Measurements from ENCODE around the gene REEP5. TPM values are rescaled to one million over a fixed set of nuclear protein-coding genes. Genes with fewer than 3 reads are reported as not detected.
A peak's percentile ranks its signal among the peaks of the same experiment; 100 is the strongest.
"Not testable (repeated sequence)": the region's sequence is repeated elsewhere in the genome, so short reads cannot be mapped to it uniquely, and the experiment has no call there.

REEP5 gene
- total RNA-seq, 1 donor from 2014 or later, result 36.8 TPM

DNA sequence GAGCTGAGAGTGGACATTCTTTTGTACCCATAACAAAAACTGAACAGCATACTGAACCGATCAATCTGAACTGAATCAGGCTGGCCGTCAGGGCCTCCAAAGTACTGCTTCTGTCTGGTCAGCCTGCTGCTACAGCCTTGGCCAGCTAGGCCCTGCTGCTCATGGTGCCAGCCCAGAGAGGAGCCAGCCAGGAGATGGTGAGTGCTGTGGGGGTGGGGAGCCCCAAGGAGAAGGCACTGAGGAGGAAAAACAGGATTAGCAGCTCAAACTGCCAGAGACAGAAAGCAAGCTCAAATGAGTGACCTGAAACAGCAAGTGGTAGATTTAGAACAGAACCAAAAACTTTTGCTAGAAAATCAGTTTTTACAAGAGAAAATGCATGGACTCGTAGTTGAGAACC is 37.0 kb downstream of the REEP5 start:
- no peak for DNase-seq

DNA sequence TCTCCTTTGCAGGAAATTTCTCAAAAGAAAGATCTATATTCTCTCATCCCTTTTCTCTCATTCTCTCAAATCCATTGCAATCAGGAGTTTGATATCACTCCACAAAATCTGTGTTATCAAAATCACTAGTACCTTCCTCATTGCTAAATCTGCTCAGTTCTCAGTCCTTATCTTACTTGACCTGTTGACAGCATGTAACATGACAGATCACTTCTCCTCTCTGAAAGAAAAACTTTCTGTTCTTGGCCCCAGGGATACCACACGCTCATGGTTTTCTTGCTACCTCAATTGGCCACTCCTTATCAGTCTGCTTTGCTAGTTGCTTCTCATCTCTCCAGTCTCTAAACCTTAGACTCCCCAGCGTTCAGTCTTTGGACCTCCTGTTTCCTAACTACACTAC is 38.8 kb downstream of the REEP5 start:
- DNase-seq, result no peak

DNA sequence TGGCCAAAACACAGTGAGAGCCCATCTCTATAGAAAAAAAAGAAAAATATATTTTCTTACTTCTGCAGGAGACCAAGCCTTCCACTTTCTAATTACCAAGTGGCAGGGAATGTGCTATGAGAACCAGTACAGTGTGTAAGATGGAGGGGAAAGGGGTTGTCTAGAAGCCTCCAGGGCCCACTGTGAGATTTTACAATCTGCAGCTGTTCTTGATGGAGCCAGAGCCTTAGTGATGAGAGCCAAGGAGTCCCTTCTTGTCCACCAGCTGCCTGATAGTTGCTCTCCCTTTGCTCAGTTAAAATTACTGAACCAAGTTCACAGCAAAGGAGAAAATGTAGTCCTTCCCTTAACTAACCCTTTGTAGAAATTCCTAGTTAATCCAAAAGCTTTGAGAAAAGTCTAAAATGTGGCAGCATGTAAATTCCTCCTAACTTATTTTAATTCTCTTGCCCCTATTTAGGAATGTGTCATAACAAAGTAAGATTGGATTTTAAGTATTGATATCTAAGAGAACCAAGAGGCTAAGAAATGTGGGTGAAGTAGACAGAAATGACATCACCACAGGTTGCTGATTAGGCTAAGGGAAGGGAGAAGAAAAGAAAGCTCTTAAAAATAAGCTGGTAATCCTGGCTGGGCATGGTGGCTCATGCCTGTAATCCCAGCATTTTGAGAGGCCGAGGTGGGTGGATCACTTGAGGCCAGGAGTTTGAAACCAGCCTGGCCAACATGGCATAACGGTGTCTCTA is 41.6 kb downstream of the REEP5 start:
- DNase-seq, result no peak

DNA sequence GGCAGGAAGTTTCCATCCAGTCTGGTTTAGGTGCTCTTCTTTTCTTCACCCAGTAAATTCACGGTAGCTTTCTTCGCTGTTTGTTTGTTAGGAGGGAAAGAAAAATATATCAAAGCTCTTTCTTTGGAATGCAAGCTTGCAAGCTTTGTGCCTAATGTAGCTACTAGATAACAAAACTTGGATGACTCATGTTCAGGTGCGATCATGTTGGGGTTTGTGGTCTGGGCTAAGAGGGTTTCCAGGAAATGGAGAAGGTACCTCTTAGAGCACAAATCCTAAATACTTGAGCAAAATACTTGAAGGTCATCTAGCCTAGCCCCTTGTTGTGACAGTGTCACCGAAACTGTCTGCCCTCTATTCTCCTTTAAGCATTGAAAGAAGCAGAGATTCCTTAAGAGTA is 43.3 kb downstream of the REEP5 start:
- no peak for DNase-seq

DNA sequence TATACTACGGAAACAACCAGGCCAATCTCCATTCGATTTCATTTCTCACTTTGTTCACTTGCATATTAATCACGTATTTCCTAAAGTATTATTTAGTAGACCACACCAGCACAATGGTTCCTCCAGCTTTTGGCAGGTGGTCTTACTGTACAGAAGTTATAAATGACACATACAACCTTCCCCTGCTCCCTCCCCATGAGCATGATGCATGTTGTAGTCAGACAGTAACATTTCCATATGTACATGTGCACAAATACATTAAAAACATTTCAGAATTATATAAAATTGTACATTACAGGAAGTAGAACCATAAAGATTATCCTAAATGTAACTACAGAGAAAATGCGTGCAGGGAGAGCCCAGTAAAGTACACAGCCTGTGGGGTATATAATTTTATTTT is 43.9 kb downstream of the REEP5 start:
- DNase-seq, result no peak

DNA sequence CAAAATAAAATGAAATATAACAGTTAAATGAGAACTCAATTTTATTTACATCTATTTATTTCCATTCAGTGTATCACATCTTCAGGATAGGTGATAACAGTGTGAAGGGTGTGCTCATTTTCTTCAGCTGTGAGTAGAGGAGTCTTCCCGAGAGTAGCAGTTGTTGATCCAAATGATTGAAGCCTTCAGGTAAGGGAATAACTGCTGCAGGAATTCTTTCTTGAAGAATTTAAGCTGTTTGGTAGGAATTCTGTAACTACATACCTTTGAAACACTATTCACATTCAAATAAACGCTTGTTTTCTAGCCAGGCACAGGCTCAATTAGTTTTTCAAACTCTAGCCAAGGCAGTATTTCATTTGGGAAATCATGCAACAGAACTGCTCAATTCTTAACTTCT is 45.7 kb downstream of the REEP5 start:
- DNase-seq, result no peak

DNA sequence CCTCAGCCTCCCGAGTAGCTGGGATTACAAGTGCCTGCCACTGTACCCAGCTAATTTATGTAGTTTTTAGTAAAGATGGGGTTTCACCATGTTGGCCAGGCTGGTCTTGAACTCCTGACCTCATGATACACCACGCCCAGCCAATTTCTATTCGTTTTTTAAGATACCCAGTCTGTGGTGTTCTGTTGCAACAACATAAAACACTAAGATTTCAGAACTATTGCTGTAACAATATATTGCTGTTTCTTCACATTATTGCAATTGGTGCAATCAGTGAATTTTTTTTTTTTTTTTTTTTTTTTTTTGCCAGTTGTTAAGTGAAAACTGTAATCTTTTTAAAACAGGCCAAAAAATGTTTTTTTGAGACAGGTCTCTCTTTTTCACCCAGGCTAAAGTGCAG is 51.1 kb downstream of the REEP5 start:
- DNase-seq, result no peak

DNA sequence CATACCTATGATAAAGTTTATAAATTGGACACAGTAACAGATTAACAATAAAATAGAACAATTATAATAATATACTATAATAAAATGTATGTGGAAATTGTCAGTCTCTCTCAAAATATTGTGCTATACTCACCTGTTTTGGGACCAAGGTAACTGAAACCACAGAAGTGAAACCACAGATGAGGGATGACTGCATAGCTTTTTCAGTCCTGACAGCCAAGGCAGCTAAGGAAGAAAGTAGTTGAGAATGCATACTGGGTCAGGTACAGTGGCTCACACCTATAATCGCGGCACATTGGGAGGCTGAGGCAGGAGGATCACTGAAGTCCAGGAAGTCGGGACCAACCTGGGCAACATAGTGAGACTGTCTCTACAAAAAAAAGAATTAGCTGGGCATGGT is 52.1 kb downstream of the REEP5 start:
- DNase-seq, result no peak

DNA sequence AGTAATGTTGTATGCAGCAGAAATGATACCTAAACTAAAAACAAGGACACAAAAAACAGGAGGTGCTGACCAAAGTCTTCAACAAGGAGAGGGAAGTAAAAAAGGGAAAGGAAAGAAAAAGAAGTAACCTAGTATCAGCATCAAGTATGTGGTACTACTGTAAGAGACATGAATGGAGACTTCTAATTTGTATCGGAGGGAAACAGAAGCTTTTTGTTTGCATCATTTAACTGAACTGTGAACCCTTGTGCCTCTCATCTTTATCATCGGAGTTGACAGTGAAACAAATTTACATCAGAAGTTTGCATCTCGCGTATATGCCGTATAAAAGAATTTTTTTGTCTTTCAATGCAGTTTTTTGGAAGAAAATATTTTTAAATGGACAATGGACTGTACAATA is 54.6 kb downstream of the REEP5 start:
- no peak for DNase-seq

DNA sequence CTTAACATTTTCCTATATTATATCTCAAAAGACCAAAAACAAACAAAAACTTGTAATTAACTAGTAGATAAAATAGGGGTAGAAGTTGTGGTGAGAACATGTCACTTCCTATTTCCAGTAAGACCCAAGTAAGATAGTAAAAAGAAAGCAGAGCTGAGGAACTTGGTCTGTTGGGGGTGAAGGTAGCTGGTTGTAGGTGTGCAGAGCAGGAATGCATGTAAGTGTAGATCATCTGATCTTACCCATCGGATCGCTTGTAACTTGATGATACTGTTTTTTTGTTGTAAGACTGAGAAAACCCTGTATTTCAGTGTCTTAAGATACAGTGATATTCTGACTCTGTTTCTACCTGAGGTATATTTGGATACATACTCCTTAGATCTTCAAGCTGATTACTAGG is 55.3 kb downstream of the REEP5 start:
- no peak for DNase-seq

DNA sequence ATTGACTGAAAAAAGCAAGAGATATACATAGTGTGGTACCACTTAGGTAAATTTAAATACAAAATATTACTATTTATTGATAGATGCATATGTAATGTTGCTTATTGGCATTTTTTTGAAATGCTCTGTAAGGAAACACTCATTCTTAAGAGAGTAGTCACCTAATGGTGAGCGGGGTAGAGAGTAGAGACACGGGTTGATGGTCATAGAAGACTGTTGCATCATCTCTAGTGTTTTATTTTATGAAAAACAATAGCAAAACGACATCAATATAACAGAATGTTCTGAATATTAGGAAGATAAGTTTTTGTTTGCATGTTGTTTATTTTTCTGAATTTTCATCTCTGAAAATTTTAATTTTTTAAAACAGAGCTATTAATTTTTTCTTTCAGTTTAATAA is 56.9 kb downstream of the REEP5 start:
- no peak for DNase-seq

DNA sequence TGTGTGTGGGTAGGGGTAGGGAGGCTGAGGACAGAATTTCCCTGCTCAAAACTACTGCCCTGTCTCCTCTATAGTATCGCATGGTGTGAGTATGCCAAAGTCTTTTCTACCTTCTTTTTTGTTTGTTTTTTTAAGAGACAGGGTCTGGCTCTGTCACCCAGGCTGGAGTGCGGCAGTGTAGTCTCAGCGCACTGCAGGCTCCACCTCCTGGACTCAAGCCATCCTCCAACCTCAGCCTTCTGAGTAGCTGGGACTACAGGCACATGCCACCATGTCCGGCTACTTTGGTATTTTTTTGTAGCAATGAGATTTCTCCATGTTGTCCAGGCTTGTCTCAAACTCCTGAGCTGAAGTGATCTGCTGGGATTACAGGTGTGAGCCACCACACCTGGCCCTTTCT is 58.5 kb downstream of the REEP5 start:
- no peak for DNase-seq

DNA sequence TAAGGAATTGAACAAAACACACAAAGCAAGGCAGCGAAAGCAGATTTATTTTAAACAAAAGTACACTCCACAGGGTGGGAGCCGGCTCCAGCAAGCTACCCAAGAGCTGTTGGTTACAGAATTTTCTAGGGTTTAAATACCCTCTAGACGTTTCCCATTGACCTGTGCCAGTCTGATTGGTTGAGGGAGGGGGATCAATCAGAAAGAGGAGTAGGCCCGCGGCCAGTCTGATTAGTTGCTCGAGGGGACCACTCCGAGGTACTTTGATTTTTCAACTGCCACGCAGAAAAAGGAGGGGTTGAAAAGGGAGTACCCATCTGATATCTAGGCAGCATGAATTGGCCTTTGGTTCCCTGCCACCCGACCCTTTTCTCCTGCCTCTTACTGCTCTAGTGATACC is 59.9 kb downstream of the REEP5 start:
- no peak for DNase-seq

DNA sequence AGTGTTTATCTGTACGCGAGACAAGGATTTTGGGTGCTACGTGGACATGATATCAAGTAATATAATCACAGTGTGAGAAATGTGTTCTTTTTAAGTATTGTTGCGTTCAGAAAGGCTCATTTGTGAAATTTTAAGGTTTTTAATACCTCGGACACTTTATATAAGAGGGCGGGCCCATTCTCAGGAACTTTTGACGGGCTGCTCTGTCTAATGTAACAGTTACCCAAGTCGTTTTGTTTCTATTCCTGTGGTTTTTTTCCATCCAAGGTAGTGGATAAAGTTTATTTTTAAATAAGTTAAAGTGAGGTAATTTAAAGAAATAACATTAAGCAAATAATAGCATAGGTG is 60.4 kb downstream of the REEP5 start:
- DNase-seq, result no peak

DNA sequence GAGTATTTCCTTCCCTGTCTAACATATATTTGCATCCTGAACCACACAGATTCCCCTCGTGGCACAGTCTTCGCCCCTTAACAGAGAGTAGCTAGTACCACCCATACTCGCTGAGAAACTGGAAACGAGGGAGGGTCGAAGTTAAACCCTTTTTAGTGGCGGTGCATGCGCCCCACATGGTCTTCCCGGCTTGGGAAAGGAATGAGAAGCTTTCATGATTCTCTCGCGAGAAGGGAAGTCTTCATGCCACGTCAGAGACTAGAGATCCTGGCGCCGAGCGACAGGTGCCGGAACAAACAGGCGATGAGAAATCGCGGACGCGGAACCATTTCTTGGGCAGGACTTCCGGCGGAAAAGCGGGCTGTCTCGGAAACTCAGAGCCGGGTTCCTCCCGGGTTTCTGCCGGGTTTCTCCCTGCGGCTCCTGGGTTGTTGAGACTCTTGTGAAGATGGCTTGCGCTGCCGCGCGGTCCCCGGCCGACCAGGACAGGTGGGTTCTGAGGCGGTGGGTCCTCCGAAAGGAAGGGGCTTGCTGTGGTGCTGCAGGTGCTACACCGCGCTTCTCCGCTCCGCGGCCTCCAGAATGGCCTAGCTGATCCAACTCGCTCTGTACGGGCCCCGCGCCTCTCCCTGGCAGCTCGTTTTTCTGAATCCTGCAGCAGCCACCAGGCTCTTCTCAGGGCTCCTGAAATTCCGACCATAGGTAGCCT is 60.9 kb downstream of the REEP5 start, which contains the start of gene SRP19:
TSS of gene SRP19 (plus strand) at position 359 of the 709 bp plus-strand sequence. CDS start at position 449, 90 bp downstream.
- peak; percentile 98 for DNase-seq

DNA sequence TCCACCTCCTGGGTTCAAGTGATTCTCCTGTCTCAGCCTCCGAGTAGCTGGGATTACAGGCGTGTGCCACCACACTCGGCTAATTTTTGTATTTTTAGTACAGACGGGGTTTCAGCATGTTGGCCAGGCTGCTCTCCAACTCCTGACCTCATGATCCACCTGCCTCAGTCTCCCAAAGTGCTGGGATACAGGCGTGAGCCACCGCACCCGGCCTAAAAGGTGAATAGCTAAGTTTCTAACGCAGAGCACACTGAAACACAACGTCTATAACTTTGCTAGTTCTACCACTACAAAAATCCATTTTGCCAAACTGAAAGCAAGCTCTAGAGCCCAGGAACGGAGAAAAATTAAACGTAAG is 61.5 kb downstream of the REEP5 start:
- not testable (repeated sequence) for DNase-seq

DNA sequence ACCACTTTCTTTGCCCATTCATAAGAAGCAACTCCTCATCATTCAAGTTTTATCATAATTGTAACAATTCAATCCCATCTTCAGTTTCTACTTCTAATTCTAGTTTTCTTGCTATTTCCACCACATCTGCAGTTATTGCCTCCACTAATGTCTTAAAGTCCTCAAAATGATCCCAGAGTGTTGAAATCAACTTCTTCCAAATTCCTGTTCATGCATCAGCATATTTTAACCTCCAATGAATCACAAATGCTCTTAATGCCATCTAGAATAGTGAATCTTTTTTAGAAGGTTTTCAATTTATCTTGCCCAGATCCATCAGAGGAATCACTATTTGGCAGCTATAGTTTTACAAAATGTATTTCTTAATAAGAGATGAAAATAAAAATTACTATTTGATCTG is 64.2 kb downstream of the REEP5 start:
- no peak for DNase-seq

DNA sequence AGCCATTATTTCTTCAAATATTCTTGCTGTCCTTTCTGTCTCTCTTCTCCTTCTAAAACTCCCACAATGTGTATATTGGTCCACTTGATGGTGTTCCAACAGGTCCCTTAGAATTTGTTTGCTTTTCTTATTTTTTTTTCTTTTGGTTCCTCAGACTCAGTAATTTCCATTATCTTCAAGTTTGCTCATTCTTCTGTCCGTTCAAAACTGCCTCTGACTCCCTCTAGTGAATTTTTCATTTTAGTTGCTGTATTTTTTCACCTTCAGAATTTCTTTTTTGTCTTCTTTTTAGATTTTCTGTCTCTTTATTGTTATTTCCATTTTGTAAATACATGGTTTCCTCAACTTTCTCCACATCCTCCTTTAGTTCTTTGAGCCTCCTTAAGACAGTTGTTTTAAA is 67.4 kb downstream of the REEP5 start:
- no peak for DNase-seq

DNA sequence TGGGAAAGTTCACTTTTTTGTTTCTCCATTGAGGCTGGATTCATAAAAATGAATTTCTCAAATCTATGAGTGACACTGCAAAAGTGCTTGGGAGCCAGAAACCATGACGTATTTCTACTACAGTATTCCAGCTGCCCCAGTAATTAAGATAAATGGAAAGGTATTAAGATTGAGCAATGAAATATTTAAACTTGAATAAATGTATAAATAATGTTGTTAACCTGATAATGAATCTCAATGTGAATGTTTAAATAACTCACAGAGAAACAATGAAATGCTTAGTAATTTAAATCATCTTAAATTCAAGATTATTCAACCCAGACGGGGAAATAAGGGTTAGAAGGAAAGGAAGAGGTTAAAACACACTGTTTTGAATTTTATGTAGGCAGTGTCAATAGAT is 72.1 kb downstream of the REEP5 start:
- no peak for DNase-seq

DNA sequence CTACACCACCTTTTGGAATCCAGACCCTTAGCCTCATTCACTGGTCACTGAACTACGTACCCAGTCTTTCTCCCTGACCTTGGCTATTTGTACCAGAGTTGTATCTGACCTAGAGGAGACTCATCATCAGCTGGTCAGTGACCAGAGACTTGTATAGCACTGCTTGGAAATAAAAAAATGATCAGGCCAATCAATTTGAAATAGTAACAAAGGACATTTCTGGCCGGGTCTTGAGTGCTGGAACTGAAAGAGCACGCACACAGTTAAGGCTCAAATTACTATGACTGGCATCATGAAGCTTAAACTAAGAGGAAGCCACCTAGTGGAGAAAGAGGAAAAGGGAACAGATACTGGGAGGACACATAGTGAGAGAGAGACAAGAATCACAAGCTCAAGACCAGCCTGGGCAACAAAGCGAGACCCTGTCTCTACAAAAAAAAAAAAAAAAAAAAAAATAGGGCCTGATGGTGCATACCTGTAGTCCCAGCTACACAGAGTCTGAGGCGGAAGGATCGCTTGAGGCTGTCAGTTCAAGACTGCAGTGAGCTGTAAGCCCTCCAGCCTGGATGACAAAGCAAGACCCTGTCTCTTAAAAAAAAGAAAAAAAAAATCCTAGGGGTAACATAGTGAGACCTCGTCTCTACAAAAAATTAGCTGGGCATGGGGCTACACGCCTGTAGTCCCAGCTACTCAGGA is 73.8 kb downstream of the REEP5 start:
- DNase-seq, result peak; percentile 59

DNA sequence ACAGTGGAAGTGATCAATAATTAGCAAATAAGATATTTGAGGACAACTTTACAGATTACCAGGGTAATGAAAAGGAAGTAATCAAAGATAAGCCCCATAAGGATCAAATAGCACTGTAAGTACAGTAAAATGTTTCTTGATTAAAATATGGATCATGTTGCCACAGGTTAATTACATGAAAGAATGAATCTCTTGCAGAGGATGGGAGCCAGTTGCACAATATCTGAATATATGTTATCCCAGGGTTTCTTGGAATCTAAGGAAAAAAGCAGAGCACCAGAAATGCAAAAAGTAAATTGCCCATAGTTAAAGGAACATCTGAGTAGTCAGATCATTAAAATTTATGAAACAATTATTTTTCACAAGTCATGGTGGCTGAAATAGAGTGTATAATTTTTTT is 74.7 kb downstream of the REEP5 start:
- no peak for DNase-seq

DNA sequence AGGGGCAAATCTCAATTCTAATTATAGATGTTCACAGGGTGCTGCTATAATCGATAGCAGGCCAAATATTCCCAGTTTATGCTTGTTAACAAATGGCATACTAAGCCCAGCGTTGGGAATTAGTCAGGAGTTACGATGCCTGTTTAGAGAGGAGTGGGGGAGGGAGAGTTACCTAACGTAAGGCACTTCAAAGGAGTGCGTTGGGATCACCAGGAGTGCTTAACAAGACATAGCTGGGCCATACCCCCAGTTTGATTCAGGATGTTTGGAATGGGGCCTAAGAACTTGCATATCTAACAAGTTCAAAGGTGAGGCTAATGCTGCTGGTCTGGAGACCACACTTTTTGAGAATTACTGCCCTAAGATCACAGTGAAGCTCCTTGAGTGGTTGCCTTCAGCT is 75.5 kb downstream of the REEP5 start:
- DNase-seq, result no peak

DNA sequence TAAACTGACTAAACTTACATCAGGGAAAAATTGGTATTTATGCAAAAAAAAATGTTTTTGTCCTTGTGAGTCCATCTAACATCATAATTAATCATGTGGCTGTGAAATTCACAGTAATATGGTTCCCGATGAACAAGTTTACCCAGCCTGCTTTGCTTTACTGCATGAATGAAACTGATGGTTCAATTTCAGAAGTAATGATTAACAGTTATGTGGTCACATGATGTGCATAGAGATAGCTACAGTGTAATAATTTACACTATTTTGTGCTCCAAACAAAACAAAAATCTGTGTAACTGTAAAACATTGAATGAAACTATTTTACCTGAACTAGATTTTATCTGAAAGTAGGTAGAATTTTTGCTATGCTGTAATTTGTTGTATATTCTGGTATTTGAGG is 77.5 kb downstream of the REEP5 start:
- DNase-seq, result no peak

DNA sequence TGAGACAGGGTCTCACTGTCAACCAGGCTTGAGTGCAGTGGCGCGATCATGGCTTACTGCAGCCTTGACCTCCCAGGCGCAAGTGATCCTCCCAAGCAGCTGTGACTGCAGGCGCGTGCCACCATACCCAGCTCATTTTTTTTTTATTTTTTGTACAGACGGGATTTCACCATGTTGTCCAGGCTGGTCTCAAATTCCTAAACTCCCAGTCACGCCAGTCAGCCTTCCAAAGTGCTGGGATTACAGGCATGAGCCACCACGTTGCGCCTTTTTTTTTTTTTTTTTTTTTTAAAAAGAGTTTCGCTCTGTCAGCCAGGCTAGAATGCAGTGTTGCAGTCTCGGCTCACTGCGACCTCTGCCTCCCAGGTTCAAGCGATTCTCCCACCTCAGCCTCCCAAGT is 88.1 kb downstream of the REEP5 start:
- no peak for DNase-seq
